Loucy (cell line): Measurements from ENCODE around the gene ZNF467.

Experiments
- H2AFZ ChIP-seq: fragments of 200-600 bp; sonication (generic); 2 replicates; pipeline ENCODE4 v1.6.0; 2016; ENCODE audit warnings: antibody characterized with exemption, mild to moderate bottlenecking, low read length, moderate library complexity
- H3F3A ChIP-seq: fragments of 200-600 bp; 2 replicates; pipeline ENCODE4 v1.6.0; 2016; ENCODE audit warnings: antibody characterized with exemption, low read depth, mild to moderate bottlenecking
- H3K27me3 ChIP-seq: fragments of 200-600 bp; sonication (generic); 2 replicates; pipeline ENCODE4 v1.6.1; 2014; ENCODE audit warnings: low read length, mild to moderate bottlenecking; ENCODE audit not compliant: insufficient read depth, poor library complexity, severe bottlenecking
- H3K36me3 ChIP-seq: fragments of 200-600 bp; sonication (generic); 2 replicates; pipeline ENCODE4 v1.6.1; 2016; ENCODE audit warnings: low read length; ENCODE audit not compliant: insufficient read depth
- H3K4me1 ChIP-seq: fragments of 200-600 bp; sonication (generic); 2 replicates; pipeline ENCODE4 v1.5.1; 2014; ENCODE audit warnings: low read length, mild to moderate bottlenecking; ENCODE audit not compliant: insufficient read depth, poor library complexity, severe bottlenecking
- H3K4me2 ChIP-seq: fragments of 200-600 bp; sonication (generic); 2 replicates; pipeline ENCODE4 v1.6.0; 2014; ENCODE audit warnings: antibody characterized with exemption, low read length, low read depth, mild to moderate bottlenecking; ENCODE audit not compliant: poor library complexity, severe bottlenecking
- H3K4me3 ChIP-seq: fragments of 200-600 bp; sonication (generic); 2 replicates; pipeline ENCODE4 v1.5.1; 2014; ENCODE audit warnings: low read length, mild to moderate bottlenecking, mixed read lengths; ENCODE audit not compliant: poor library complexity, severe bottlenecking
- H3K79me2 ChIP-seq: fragments of 200-600 bp; sonication (generic); 2 replicates; pipeline ENCODE4 v1.6.1; 2014; ENCODE audit warnings: low read length; ENCODE audit not compliant: insufficient read depth
- H3K9ac ChIP-seq: fragments of 200-600 bp; sonication (generic); 2 replicates; pipeline ENCODE4 v1.6.0; 2014; ENCODE audit warnings: mild to moderate bottlenecking, low read depth, low read length, moderate library complexity; ENCODE audit not compliant: poor library complexity, severe bottlenecking
- H3K9me2 ChIP-seq: fragments of 200-600 bp; sonication (generic); replicated peaks from 2 replicates; pipeline ENCODE4 v1.6.1; 2016; ENCODE audit warnings: low read depth, low read length, mixed read lengths
- H3K9me3 ChIP-seq: fragments of 200-600 bp; sonication (generic); 2 replicates; pipeline ENCODE4 v1.6.1; 2014; ENCODE audit warnings: mild to moderate bottlenecking, antibody characterized with exemption, low read length, low read depth; ENCODE audit not compliant: insufficient read depth
- H4K20me1 ChIP-seq: fragments of 200-600 bp; sonication (generic); 2 replicates; pipeline ENCODE4 v1.6.0; 2014; ENCODE audit warnings: antibody characterized with exemption, low read length, mild to moderate bottlenecking; ENCODE audit not compliant: insufficient read depth, poor library complexity, severe bottlenecking
- EZH2phosphoT487 ChIP-seq: fragments of 200-600 bp; IDR thresholded peaks from 2 replicates; pipeline ENCODE4 v1.6.1; 2018; ENCODE audit warnings: antibody characterized with exemption, mild to moderate bottlenecking, moderate library complexity, borderline replicate concordance
- TF ChIP-seq, protein P1 (sequence below): fragments of 200-600 bp; sonication (generic); conservative IDR thresholded peaks from 2 replicates; pipeline ENCODE4 v1.5.1; 2014; ENCODE audit warnings: mild to moderate bottlenecking, antibody characterized with exemption, low read length

The ZNF467 gene

DNA sequence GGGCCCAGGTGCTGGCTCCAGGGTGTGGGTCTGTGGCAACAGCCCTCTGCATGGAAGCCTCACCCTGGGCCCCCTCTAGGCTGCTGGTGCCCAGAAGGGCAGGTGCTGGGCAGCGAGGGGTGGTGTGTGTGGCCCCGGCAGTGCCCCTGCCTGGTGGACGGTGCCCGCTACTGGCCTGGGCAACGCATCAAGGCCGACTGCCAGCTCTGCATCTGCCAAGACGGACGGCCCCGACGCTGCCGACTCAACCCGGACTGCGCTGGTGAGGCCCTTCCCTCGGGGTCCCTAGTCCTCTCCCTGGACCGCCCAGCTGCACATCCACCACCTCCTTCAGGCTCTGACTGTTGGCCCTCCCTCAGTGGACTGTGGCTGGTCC lies 18.8 kb upstream of the ZNF467 start:
- no peaks in the 10 kb centered on the region for H3K27me3 ChIP-seq
- TF ChIP-seq EZH2phosphoT487: no peak
- TF ChIP-seq, protein P1, sequence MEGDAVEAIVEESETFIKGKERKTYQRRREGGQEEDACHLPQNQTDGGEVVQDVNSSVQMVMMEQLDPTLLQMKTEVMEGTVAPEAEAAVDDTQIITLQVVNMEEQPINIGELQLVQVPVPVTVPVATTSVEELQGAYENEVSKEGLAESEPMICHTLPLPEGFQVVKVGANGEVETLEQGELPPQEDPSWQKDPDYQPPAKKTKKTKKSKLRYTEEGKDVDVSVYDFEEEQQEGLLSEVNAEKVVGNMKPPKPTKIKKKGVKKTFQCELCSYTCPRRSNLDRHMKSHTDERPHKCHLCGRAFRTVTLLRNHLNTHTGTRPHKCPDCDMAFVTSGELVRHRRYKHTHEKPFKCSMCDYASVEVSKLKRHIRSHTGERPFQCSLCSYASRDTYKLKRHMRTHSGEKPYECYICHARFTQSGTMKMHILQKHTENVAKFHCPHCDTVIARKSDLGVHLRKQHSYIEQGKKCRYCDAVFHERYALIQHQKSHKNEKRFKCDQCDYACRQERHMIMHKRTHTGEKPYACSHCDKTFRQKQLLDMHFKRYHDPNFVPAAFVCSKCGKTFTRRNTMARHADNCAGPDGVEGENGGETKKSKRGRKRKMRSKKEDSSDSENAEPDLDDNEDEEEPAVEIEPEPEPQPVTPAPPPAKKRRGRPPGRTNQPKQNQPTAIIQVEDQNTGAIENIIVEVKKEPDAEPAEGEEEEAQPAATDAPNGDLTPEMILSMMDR: no peak
- no peaks in the 10 kb centered on the region for H4K20me1 ChIP-seq

DNA sequence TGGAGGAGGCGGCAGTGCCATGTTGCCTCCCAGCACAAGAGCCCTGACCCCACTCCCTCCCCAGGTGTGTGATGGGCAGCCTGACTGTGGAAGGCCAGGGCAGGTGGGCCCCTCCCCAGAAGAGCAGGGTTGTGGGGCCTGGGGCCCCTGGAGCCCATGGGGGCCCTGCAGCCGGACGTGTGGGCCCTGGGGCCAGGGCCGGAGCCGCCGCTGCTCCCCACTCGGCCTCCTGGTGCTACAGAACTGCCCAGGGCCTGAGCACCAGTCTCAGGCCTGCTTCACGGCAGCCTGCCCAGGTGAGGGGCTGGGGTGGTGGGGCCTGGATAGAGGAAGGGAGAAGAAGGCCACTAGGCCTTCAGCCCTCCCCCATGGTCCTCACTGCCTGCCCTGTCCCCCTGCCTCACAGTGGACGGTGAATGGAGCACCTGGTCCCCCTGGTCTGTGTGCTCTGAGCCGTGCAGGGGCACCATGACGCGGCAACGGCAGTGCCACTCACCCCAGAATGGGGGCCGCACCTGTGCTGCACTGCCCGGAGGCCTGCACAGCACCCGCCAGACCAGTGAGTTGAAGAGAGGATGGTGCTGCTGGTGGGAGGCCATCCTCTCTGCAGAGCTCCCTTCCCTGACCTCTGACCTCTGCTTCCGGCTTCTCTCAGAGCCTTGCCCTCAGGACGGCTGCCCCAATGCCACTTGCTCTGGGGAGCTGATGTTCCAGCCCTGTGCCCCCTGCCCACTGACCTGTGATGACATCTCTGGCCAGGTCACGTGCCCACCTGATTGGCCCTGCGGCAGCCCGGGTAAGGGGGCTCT lies 18.2 kb upstream of the ZNF467 start:
- no peak overlapping the region for H3K4me3 ChIP-seq
- no peak overlapping the region for H3K4me2 ChIP-seq
- no peaks in the 10 kb centered on the region for H3K9me3 ChIP-seq
- H3K9ac ChIP-seq: no peak overlapping the region
- H3K4me1 ChIP-seq: no peaks in the 10 kb centered on the region
- H3K36me3 ChIP-seq: no peaks in the 10 kb centered on the region
- TF ChIP-seq, protein P1: no peak
- no peak for TF ChIP-seq EZH2phosphoT487
- no peak overlapping the region for H2AFZ ChIP-seq
- H3F3A ChIP-seq: no peaks in the 10 kb centered on the region
- no peaks in the 10 kb centered on the region for H3K79me2 ChIP-seq
- no peaks in the 10 kb centered on the region for H4K20me1 ChIP-seq
- H3K9me2 ChIP-seq: no peaks in the 10 kb centered on the region
- H3K27me3 ChIP-seq: no peaks in the 10 kb centered on the region

More for the DNA sequence above, 18.8 kb upstream of the ZNF467 start:
- Histone ChIP-seq H3K36me3 (no peaks in the 10 kb centered on the region), H3K4me3 (no peak overlapping the region), H3K4me1 (no peaks in the 10 kb centered on the region), H3K9me2 (no peaks in the 10 kb centered on the region), H3F3A (no peaks in the 10 kb centered on the region), H3K79me2 (no peaks in the 10 kb centered on the region), H3K4me2 (no peak overlapping the region), H3K9ac (no peak overlapping the region), H2AFZ (no peak overlapping the region), H3K9me3 (no peaks in the 10 kb centered on the region)

DNA sequence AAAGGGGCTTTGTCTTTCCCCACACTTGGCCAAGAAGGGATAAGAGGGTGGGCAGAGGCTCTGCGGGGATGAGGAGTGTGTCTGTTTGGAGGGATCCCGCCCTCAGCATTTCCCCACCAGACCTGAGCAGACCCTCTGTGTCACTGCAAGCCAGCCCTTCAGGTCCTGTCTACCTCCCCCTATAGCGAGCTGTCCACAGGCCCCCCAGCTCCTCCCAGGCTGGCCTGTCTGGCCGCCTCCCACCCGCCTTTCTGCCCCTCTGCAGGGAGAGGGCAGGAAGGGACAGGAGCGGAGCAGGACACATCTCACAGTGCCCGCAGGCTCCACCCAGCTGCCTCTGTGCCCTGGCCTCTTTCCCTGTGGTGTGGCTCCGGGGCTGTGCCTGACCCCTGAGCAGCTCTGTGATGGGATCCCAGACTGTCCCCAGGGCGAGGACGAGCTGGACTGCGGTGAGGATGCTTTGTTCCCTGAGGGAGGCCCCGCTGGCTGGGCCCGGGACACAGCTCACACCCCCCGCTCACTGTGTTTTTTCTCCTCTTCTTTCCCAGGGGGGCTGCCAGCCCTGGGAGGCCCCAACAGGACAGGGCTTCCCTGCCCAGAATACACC lies 17.5 kb upstream of the ZNF467 start:
- TF ChIP-seq, protein P1: no peak
- TF ChIP-seq EZH2phosphoT487: no peak
- Histone ChIP-seq H3K4me1 (no peaks in the 10 kb centered on the region), H2AFZ (no peak overlapping the region)

More for the DNA sequence above, 17.5 kb upstream of the ZNF467 start:
- no peaks in the 10 kb centered on the region for H3K79me2 ChIP-seq
- H3F3A ChIP-seq: no peaks in the 10 kb centered on the region
- H3K4me2 ChIP-seq: no peak overlapping the region
- H3K4me3 ChIP-seq: no peak overlapping the region
- H3K9ac ChIP-seq: no peak overlapping the region
- H3K9me3 ChIP-seq: no peaks in the 10 kb centered on the region
- H3K36me3 ChIP-seq: no peaks in the 10 kb centered on the region
- no peaks in the 10 kb centered on the region for H4K20me1 ChIP-seq
- H3K27me3 ChIP-seq: no peaks in the 10 kb centered on the region
- H3K9me2 ChIP-seq: no peaks in the 10 kb centered on the region
